AG04450 (cell line): ENCODE data around the gene CACNA2D3. TPM values are rescaled to one million over a fixed set of nuclear protein-coding genes. Genes with fewer than 3 reads are reported as not detected.
A peak's percentile ranks its signal among the peaks of the same experiment; 100 is the strongest.

Experiments
- CTCF ChIA-PET: fragments of 300-600, 350-600 bp; formaldehyde crosslinking; extraction: SDS; loops from one replicate; lab custom pipeline; 2022; ENCODE audit warnings: antibody characterized with exemption, inconsistent platforms; lab: Charles Lee
- POLR2A ChIA-PET: fragments of 350-600 bp; formaldehyde crosslinking; extraction: SDS; loops from one replicate; lab custom pipeline; 2021; ENCODE audit warnings: antibody characterized with exemption, inconsistent platforms; lab: Yijun Ruan, JAX
- DNase-seq: peaks from one replicate; pipeline ENCODE4 v3.0.0-alpha.2; 2011; ENCODE audit warnings: low read depth, low spot score
- H3K27ac ChIP-seq: one replicate; pipeline ENCODE4 v1.5.1; 2012; ENCODE audit warnings: low read depth, low read length, control low read depth
- H3K27me3 ChIP-seq: one replicate; pipeline ENCODE4 v1.6.0; 2012; ENCODE audit warnings: low read length; ENCODE audit not compliant: control insufficient read depth, insufficient read depth
- H3K4me3 ChIP-seq: 2 replicates; pipeline ENCODE4 v1.5.1; 2011; ENCODE audit warnings: mild to moderate bottlenecking, low read depth, low read length, control low read depth
- H3K9me3 ChIP-seq: 2 replicates; pipeline ENCODE4 v1.5.1; 2012; ENCODE audit warnings: low read length; ENCODE audit not compliant: control insufficient read depth, insufficient read depth
- polyA plus RNA-seq: library from polyadenylated mRNA; depleted of rRNA; stranded (reverse); fragments of >200 nt; gene quantifications from 2 replicates; pipeline ENCODE4 v1.2.3, GENCODE V29; 2011
- TF ChIP-seq, protein P1 (sequence below): IDR thresholded peaks from 2 replicates; pipeline ENCODE4 v1.5.1; 2011; ENCODE audit warnings: low read depth, low read length, control low read depth, inconsistent platforms

Gene CACNA2D3
- polyA plus RNA-seq, 1 experiment = 0.32 TPM

- no peak overlapping the region for H3K27ac ChIP-seq
- H3K9me3 ChIP-seq = no peaks in the 10 kb centered on the region
- no peaks in the 10 kb centered on the region for H3K27me3 ChIP-seq
- TF ChIP-seq, protein P1, sequence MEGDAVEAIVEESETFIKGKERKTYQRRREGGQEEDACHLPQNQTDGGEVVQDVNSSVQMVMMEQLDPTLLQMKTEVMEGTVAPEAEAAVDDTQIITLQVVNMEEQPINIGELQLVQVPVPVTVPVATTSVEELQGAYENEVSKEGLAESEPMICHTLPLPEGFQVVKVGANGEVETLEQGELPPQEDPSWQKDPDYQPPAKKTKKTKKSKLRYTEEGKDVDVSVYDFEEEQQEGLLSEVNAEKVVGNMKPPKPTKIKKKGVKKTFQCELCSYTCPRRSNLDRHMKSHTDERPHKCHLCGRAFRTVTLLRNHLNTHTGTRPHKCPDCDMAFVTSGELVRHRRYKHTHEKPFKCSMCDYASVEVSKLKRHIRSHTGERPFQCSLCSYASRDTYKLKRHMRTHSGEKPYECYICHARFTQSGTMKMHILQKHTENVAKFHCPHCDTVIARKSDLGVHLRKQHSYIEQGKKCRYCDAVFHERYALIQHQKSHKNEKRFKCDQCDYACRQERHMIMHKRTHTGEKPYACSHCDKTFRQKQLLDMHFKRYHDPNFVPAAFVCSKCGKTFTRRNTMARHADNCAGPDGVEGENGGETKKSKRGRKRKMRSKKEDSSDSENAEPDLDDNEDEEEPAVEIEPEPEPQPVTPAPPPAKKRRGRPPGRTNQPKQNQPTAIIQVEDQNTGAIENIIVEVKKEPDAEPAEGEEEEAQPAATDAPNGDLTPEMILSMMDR = no peak
- POLR2A ChIA-PET = no interaction called here
- no peak overlapping the region for H3K4me3 ChIP-seq
- CTCF ChIA-PET = interaction anchor here (0.7 kb wide), 2 partner anchors 40 to 53 kb away, joined by 3 read pairs; no protein-coding TSS in a partner anchor
- DNase-seq = no peak
Observed at GRCh38 chr3:54960701-54961100, 838.3 kb downstream of the CACNA2D3 start.

- Histone ChIP-seq H3K4me3 (no peak overlapping the region), H3K27ac (no peak overlapping the region), H3K9me3 (no peaks in the 10 kb centered on the region), H3K27me3 (no peaks in the 10 kb centered on the region)
- no peak for DNase-seq
- TF ChIP-seq, protein P1 = no peak
- ChIA-PET CTCF (no interaction called here), POLR2A (no interaction called here)
Observed at GRCh38 chr3:54962200-54962599, 839.8 kb downstream of the CACNA2D3 start.

- ChIA-PET POLR2A (no interaction called here), CTCF (no interaction called here)
- Histone ChIP-seq H3K27me3 (no peaks in the 10 kb centered on the region), H3K9me3 (no peaks in the 10 kb centered on the region), H3K27ac (no peak overlapping the region), H3K4me3 (no peak overlapping the region)
- TF ChIP-seq, protein P1 = no peak
- DNase-seq = no peak
Observed at GRCh38 chr3:54963641-54964040, 841.3 kb downstream of the CACNA2D3 start.

- ChIA-PET POLR2A (no interaction called here), CTCF (interaction anchor here (1.0 kb wide), 1 partner anchor 97 kb away, joined by 3 read pairs; no protein-coding TSS in a partner anchor)
- Histone ChIP-seq H3K9me3 (no peaks in the 10 kb centered on the region), H3K27ac (no peak overlapping the region), H3K27me3 (no peaks in the 10 kb centered on the region), H3K4me3 (no peak overlapping the region)
- no peak for DNase-seq
- TF ChIP-seq, protein P1 = no peak
Observed at GRCh38 chr3:54964081-54964480, 841.7 kb downstream of the CACNA2D3 start.

DNA sequence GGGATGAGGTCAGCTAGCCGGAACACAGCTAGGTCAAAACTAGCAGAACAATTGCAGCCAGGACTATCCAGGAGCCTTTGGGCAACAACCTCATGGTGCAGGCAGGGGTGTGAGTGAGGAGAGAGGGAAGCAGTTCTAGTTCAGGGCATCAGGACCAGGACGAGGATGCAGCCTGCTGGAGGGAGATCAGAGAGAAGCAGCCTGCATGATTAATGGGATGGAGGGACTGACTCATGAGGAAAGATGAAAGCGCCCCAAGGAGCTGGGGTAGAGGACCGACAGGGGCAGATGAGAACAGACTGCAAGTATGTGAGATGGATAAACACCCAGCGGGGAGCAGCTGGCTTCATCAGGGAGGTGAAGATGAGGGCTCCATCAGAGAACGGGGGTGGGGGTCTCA is 843.4 kb downstream of the CACNA2D3 start:
- DNase-seq = peak; percentile 90
- H3K4me3 ChIP-seq = no peak overlapping the region
- POLR2A ChIA-PET = interaction anchor here (0.7 to 1.8 kb wide), 2 partner anchors 11 to 48 kb away, joined by 3 to 9 read pairs; no protein-coding TSS in a partner anchor
- H3K27ac ChIP-seq = peak overlapping the region; percentile 58
- H3K9me3 ChIP-seq = no peaks in the 10 kb centered on the region
- CTCF ChIA-PET = interaction anchor here (1.0 to 1.6 kb wide), 3 partner anchors 16 to 538 kb away, joined by 3 to 5 read pairs (median 3); no protein-coding TSS in a partner anchor
- TF ChIP-seq, protein P1 = no peak
- no peaks in the 10 kb centered on the region for H3K27me3 ChIP-seq
